Measurements from ENCODE around the gene RAMACL.

The RAMACL gene

DNA sequence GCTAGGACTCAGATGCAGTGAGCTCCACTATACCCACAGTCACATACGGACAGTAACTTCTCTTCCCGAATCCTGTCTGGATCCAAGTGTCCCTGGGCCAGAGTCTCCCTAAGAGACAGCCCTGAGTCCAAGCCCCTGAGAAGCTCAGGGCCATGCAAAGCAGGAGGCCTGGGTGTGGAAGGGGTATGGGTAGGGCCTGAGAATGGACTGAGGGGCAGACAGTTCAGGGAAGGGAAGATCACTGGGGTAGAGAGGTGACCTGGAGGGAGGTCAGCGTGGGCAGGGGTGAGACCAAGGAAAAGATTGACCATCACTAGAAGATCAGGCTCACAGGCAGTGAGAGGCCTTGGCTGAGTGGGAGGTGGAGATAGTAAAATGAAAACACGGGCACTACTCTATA lies 31.8 kb upstream of the RAMACL start:
- no peak for DNase-seq (ENCODE audit: low spot score)
- no peak for FAIRE-seq

DNA sequence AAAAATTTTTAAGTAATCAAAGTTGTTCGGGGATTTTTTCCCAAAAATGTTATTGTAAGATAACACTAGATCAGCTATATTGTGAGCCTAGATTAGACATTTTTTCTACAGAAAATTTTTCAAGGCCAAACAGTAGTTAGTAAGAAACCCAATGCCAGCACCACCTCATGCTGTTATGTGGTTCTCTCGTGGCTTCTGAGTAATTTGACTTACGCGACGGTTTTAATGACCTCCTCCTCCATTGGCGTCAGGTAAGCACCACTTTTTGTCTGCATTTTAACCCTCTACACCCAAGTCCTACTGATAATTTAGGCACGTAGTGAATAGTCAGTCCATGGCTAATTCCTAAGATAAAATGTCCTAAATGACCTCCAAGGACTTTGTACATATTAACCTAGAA lies 30.9 kb upstream of the RAMACL start:
- DNase-seq (ENCODE audit: low spot score) (no peak), FAIRE-seq (no peak)

DNA sequence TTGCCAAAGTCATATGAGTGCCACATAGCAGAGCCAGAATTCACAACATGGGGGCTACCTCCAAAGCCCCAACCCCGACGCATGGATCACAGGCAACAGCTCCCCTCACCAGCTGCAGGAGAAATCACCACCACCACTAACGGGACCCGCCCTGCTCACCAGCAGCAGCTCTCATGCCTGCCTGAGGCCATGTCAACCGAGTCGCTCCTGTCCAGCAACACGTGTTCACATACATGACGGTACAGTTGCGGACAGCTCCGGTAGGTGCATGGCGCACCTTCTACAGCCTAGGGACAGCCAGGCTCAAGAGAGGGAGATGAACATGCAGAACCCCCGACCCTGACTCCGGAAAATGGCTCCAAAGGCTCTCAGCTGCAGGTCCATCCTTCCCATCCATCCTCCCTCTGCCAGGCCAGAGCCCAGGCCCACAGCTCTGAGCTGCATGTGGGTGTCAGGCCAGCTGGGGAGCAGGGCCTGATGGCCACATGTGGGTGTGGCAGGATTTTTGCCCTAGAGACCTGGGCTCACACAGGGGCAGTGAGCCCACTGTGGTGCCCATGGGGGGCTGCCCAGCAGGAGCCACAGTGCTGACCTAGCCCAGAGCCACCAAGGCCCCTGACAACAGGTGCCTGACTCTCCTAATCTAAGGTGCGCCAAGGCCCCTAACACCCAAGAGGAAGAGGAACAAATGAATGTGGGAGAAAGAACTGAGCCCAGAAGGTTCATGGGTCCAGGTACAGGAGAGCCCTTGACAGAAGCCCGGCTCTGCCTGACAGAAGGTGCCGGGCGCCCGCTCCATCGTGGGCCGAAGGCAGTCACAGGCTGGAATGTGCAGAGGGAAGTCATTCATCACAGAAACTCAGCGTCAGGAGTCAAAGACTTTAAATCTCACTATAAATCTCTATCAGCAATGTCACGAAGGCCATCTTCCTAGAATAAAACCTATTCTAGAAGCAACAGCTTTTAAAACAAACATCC lies 30.1 kb upstream of the RAMACL start:
- FAIRE-seq (peak; percentile 32), DNase-seq (ENCODE audit: low spot score) (no peak)

DNA sequence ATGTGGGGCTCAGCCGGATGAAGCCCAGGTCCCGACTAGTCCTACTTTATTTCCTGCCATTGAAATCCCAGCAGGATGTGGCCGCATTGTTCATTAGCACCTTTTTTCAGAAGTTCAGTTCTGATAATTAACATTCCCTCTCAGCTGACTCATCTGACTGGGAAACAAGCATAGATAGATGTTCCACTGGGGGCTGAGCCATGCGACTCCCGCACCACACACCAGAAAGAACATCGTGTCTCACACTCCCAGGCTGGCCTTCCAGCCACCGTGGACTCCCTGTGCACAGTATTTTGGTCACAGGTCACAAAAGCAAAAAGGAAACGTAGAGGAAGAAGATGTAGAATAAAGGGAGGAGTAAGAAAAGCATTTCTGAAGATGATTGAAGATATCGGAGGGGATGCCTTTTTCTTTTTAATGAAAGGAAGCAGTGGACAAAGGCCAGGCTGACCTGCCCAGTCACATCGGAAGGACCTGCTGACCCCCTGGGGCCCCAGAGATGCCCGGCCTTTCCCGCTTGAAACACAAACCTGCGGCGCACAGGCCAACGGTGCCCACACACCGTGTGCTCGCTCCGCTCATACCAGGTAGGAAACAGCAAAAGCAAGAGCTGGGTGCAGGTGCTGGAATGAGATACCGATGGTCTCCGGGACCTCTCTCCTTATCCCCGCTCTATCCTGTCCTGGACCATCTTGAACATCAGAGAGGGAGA lies 28.7 kb upstream of the RAMACL start:
- no peak for FAIRE-seq
- DNase-seq (ENCODE audit: low spot score), result no peak

DNA sequence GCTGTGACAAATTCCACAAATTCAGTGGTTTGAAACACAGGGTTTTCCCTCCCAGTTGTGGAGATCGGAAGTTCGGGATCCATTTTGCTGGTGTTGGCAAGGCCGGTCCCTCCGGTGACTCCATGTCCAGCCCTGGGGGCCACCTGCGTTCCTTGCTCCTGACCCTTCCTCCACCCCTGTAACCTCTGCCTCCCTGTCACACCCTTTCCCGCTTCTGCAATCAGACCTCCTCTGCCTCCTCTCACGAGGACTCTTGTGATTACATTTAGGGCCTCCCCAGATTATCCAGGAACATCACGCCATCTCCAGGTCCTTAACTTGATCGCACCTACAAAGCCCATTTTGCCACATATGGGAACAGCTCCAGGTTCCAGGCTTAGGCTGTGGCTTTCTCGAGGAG lies 28.1 kb upstream of the RAMACL start:
- DNase-seq (ENCODE audit: low spot score) (no peak), FAIRE-seq (no peak)

DNA sequence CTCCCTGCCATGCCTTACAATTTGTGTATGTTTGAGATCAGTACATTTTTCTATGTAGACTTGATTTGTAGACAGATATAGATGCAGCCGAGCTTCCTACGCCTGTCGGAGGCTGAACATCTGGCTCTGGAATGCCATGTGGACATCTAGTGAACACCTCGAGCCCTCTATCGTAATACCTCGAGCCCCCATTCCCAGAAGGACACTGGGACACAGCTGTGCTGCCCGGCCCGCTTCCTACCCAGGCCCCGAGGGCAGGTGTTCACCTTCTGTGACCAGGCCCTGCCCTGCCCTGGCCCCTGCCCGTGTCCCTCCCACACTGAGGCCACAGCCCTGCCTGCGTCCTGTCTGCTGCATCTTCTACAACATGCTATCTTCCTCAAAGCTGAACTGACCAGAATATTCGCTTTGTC lies 27.7 kb upstream of the RAMACL start:
- no peak for DNase-seq (ENCODE audit: low spot score)
- FAIRE-seq, result no peak

DNA sequence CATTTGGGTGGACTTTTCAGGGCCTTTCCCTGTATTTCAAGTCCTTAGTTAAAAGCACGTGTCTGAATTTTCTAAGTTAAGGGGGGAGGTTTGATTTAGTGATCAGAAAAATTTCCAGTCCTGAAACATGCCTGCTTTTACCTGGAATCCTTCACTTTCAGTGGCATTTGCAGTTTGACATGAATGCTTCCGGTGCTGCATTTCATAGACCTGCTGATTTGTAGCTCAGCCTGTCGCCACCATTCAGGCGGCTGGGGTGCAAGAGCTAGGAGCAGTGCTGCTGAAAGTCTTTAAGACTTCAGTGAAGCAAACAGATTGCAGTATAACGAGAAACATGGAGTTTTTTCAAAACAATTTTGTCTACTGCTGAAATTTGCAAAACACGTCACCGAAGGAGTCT lies 26.5 kb upstream of the RAMACL start:
- FAIRE-seq (no peak), DNase-seq (ENCODE audit: low spot score) (no peak)

DNA sequence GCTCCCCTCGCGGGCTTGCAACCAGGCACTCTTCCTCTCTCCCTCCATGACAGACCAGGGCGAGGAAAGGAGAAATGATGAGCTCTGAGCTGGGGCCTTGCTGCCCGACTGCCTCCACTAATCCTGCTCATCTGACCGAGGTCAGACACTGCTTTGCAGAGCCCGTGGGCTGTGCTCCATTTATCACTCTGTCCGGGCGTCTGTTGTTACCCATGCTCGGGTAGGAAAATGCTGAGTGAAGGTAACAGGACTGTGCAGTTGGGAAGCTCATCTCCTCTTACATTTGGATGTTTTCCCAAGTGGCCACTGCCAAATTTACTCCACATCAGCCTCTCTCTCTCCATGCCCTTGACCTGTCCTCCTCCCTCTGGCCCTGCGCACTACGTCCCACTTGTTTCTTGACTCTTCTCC lies 26.0 kb upstream of the RAMACL start:
- FAIRE-seq (no peak), DNase-seq (ENCODE audit: low spot score) (no peak)

DNA sequence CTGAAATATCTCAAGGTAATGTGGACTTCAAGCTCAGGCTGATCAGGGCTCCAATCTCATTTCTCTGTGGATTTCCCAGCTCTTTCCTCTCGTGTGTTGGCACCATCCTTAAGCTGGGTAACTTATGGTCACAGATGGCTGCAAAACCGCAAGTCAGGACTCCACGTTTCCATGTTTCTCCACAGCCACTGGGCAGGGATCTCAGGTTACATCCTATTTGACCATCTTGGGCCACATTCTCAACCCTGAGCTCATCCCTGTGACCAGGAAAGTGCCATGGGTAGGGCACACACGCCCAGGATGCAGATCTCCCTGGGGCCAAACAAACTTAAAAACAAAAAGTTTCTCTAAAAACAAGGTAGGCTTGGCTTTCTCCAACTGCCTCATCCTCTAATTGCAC lies 25.2 kb upstream of the RAMACL start:
- FAIRE-seq (no peak), DNase-seq (ENCODE audit: low spot score) (no peak)

DNA sequence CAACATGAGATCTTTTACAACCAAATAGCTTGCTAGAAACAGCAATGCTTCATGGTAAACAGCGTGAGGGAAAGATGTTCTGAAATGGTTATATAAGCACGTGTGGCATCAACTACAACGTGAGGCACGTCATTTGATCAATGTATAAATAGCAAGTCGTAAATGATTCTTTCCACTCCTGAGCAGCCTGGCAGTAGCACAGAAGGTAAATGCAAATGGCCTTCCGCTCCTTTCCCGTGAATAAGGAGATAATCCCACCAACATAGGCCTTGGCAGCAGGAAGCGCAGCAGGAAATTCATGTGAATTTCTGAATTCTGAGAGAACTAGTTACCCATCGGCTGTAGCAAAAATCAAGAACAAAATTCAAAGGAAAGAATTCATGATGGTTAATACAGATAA lies 23.6 kb upstream of the RAMACL start:
- FAIRE-seq, result no peak
- no peak for DNase-seq (ENCODE audit: low spot score)

DNA sequence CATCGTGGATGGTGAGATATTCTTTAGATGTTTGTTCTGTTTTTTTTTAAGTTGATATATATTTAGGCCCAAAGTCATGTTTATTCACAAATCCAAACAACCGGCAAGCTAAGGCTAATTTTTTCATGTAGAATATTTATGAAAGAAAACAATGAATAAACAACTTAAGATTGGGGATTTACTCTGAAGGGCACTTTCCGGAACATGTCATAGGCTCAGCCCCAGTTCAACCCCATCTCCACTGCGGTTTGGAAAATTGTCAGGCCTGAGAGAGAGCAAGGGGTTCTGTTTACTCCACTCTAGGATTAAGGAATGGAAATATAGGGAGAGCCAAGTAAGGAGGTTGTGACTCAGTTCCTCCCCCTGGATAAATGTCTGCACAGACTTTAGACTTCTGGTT lies 22.3 kb upstream of the RAMACL start:
- DNase-seq (ENCODE audit: low spot score) (no peak), FAIRE-seq (no peak)

DNA sequence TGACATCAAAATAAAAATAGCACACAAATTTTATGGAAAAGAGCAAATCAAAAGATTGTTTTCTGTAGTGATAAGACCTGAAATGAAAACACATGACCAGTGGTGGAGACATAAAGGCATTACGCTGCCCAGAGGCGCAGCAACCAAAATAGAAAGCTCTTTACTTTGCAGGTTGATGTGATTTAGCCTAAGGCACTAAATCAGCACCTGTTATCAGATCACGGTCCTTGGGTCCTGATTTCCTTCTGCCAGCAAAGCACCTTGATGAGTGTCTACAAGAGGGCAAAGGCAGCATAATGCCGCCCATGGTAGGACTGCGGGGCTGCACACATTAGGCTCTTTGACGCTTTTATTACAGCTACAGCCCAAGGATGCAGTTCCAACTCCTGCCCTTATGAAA lies 19.3 kb upstream of the RAMACL start:
- FAIRE-seq (no peak), DNase-seq (ENCODE audit: low spot score) (no peak)

DNA sequence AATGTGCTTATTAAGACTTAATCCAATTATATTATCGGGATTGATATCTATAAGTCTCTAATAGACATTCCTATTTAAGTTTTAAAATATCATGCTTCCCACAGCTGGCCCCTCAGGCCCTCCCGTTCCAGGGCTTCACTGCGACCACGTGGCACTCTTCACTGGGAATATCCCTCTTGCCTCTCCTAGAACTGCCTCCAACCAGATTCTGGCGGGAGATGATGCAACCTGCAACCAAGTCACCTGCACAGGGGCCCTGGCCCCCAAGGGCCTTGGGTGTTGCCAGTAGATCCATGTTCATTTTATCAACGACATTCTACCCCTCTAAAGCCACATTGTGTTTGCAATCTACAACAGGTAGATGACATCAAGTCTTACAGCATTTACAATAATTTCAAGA lies 18.4 kb upstream of the RAMACL start:
- no peak for DNase-seq (ENCODE audit: low spot score)
- FAIRE-seq, result no peak

DNA sequence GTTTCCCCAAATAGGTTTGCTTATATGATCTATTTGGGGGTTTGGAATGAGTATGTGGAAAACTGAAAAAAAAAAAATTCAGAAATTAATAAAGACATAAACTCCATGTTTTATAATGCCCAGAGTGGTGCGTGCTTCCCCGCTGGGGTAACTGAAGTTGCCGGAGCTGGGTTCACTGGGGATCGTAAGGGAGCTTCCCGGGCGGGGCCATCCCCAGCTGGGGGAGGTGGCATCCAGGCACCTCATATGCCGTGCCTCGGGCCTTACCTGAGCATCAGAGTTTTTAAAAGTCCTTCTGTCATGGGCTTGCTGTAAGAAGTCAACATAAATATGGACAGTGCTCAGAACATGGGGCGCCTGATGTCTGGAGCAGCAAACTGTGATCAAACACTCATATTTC lies 17.9 kb upstream of the RAMACL start:
- DNase-seq (ENCODE audit: low spot score) (no peak), FAIRE-seq (no peak)

DNA sequence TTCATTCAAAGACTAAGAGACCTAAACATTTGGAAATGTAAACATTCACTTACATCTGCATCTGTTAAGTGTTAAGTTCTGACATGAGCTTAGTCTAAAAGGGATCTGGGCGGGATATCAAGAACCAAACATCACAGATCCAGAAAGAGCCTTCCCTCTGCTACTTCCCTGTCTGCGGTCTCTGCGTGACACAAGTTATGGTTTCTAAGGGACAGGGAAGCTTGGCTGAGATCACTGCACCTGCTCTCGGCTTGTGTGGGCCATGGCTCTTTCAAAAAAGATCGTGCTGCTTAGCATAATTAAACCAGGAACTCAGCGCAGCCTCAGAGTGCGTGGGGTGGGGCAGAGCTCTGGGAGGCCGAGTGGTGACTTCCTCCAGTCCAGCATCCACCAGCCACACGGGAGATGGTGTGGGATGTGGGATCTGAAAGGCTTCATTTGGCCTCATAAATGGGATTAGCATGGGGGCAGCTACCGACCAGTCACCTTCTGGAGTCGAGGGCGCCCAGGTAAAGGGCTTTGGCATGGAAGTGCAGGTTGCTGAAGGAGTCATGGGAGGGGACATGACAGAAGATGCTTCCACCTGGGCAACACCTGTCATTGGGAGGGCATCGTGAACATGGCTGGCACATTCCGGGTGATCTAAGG lies 16.7 kb upstream of the RAMACL start:
- no peak for FAIRE-seq

DNA sequence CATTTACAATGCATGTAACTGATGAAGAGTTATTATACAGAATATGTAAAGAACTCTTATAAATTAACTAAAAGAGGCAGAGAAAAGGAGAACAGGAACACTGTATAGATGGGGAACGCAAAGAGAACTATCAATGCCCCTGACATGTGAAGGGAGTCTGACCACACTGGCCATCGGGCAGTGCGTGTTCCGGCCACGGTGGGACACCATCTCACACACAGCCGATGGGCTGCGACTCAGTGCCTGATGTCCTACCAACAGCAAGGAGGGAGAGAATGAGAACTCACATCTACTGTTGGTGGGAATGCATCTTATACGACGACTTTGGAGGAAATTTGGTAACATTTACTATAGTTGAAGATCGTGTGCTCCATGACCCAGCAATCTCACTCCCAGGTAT lies 15.5 kb upstream of the RAMACL start:
- no peak for FAIRE-seq
- DNase-seq (ENCODE audit: low spot score), result no peak

More for the DNA sequence above, 16.7 kb upstream of the RAMACL start:
- no peak for DNase-seq (ENCODE audit: low spot score)

DNA sequence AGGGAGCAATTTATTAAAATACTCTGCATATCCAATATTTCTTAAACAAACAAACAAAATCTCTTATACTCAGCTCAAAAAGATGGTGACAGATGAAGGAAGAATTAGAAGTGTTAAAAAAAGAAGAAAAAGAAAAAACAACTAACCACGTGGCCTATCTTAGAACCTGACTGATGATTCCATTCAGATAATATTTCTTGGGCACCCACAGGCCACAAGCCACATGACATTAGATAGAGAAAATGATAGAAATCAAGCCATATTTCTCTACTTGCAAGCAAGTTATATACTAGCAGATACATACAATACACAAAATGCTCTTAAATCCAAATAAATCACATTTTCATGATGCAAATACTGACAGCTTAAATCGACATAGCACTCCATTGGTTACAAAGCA lies 14.5 kb upstream of the RAMACL start:
- DNase-seq (ENCODE audit: low spot score) (no peak), FAIRE-seq (no peak)

DNA sequence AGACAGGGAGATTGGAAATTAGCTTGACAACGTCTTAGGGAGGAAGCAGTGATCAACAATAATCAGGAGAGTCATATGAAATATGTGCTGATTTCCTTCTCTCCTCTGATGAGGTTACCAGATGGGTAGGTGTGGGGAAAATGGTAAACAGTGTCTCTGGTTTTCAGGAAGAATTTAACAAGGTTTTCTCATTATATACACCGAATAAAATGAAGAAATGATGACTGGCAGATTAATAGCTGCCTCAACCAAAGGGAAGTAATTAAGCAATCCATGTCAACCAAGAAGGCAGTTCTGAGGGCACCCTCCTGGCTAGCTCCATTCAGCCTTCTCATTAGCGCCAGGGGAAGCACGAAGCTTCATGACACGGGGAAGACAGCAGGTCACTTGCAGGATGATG lies 12.7 kb upstream of the RAMACL start:
- no peak for DNase-seq (ENCODE audit: low spot score)
- FAIRE-seq, result no peak

DNA sequence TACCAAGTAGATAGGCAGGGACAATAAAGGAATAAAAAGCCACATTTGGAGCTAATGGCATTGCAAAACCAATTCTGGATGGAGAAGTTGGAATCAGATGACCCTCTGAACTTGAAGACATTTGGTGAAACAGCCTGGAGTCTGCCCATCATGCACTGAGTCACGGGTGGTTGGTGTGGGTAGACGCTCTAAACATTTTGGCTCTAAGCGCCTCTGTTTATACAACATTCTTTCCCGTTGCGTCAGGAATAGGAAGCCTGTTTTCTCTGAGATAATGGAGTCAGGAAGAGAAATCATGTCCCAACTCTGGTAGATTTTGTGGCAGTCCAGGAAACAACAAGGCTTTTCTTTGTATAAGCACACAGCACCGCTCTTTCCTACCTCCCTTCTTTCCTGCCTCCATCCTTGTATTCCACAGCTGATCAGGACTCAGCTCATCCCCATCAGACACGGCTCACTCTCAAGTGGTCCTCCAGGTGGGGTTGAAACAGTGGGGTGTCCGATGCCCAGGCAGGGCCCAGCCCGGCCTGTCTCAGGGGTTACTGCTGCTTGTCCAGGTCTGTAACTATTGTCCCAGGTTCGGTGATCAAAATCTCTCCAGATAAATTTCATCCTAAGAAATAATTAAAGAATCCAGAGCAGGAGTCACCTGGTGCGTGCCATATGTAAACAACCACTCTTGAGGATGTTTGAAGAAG lies 12.1 kb upstream of the RAMACL start:
- FAIRE-seq (no peak), DNase-seq (ENCODE audit: low spot score) (peak; percentile 74)

DNA sequence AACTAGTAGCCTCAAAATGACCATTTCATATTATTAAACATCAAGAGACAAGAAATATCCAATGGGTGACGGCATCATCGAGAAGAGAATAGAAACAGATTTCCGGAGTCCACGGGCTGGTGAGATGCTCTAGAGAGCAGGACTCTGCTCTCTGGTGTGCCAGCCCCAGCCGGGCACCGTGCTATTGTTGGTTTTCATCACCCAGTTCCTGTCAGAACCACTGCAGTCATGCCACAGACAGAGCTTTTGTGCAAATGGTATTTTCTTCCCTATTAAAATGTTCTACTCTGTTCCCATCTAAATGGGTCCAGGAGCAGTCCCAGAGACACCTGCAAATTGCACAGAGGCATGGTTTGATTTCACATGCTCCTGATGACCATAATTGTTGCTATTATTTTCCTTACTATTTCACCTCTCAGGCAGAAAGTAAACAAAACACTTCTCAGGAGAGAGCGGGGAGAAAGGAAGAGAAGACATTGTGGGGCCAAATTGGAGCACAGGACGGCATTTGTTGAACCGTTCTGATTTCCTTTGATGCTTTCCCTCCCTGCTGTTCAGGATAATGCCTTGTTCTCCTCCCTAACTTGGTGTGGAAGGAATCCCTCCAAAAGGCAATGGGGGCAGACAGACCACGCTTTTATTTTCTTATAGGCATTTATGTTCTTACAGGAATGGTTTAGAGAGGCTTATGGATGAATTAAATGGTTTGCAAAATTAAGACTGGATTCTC lies 11.4 kb upstream of the RAMACL start:
- no peak for FAIRE-seq
- DNase-seq (ENCODE audit: low spot score), result no peak
